NCI-H2227 (cell line): ENCODE results near the gene COMT.

Experiments
- DNase-seq: peaks from one replicate; lab custom pipeline; 2025; ENCODE audit not compliant: unreplicated experiment; lab: John Stamatoyannopoulos, UW

COMT gene

GRCh38 chr22:19992481-19992911 lies 50.9 kb downstream of the COMT start:
- DNase-seq: no peak

DNA sequence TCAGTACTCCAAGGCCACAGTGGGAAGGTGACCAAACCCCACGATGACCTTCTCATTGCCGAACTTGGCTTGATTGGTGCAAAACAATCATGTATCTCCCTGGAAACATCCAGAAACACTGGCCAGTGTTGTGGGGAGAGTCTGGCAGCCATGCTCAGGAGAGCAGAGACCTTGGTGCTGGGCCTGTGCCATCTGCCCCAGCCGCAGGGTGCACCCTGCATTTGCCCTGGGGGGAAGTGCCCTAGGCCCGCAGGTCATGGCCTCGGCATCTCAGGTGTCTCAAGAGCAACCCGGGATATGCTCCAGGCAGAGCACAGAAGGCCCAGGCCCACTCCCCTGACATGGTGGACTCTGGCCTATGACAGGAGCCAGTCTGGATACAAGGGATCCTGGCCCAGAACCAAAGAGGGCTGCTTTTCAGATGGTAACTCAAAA lies 51.4 kb downstream of the COMT start:
- no peak for DNase-seq

- DNase-seq: no peak
Observed at GRCh38 chr22:19993926-19994325, 52.4 kb downstream of the COMT start.

GRCh38 chr22:19994851-19995610 lies 53.5 kb downstream of the COMT start:
- no peak for DNase-seq

- DNase-seq: no peak
Observed at GRCh38 chr22:19995611-19996339, 54.2 kb downstream of the COMT start.

DNA sequence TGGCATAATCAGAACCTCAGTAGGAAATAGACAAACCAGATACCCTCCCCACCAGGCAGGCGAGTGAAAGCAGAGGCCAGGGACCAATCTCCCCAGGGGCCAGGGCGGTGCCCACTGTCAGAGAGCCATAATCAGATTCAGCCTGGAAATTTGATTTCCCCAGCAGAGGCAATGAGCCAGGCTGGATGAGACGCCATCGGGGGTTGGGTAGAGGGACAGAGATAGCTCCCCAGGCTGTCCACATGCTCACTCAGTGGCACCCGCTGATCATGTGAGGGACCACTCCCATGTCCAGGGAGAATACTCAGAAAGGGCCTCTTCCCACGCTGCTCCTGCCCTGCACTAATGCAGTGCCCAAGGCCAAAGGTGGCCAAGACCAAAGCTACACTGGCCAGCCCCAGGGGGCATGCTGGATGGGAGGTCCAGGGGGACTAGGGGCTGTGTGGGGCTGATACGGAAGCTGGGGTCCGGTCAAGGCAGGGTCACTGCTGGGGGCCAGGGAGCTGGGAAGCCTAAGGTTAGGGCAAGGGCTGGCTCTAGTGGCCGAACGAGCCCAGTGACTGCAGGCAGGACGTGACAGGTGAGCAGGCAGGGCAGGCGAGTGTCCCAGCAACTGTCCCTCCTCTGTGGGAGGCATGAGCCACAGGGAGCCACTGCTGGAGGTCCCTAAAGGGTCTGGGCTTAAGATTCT lies 55.3 kb downstream of the COMT start:
- DNase-seq: no peak

- no peak for DNase-seq
Observed at GRCh38 chr22:19997561-19998231, 56.1 kb downstream of the COMT start.

- DNase-seq: no peak
Observed at GRCh38 chr22:19998232-19998951, 56.8 kb downstream of the COMT start.

GRCh38 chr22:19998991-19999820 lies 57.6 kb downstream of the COMT start:
- DNase-seq: no peak

DNA sequence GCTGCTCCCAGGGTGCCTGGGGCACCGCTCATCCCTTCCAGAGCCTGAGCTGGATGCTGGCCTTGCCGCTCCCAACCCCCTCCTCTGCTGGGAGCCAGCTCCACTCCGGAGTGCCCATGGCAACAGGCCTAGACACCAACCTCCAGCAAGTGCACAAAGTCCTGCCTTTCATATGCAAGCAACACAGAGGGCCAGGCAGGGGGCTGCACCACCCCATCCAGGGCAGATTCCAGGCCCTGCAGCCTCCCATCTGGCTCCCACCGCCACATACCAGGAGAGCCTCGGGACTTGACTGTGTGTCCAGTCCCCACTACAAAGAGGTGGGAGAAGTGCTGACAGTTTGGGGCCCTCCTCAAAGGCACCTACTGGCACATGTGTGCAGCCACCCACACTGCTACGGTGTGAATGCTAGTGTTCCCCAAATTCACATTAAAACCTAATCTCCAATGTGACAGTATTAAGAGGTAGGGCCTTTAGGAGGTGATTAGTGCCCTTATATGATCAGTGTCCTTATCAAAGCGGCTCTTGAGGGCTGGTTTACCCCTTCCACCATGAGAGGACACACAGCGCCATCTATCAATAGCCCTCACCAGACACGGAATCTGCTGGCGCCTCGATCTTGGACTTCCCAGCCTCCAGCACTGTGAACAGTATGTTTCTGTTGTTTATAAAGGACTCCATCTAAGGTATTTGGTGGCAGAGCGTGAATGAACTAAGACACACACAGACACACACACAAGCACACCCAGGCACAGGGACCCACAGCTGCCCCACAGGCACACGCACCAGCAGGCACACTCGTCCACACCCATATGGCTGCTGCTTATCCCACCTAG lies 58.9 kb downstream of the COMT start:
- DNase-seq: no peak

GRCh38 chr22:20001082-20001638 lies 59.6 kb downstream of the COMT start:
- no peak for DNase-seq

- DNase-seq: no peak
Observed at GRCh38 chr22:20002128-20002527, 60.6 kb downstream of the COMT start.

- no peak for DNase-seq
Observed at GRCh38 chr22:20002636-20003035, 61.1 kb downstream of the COMT start.

DNA sequence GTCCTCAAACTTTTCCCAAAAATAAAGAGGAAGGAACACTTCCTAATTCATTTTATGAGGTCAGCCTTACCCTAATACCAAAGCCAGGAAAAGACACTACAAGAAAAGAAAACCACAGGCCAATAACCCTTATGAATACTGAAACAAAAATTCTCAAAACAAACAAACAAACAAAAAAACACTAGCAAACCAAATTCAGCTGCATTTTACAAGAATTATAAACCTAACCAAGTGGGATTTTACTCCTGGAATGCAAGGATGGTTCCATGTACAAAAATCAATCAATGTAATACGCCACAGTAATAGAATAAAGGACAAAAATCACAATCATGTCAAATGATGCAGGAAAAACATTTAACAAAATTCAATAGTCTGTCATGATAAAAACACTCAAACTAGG lies 61.7 kb downstream of the COMT start:
- no peak for DNase-seq

- DNase-seq: no peak
Observed at GRCh38 chr22:20004464-20004863, 62.9 kb downstream of the COMT start.

- no peak for DNase-seq
Observed at GRCh38 chr22:20008221-20008995, 66.8 kb downstream of the COMT start.

GRCh38 chr22:20009018-20009491 lies 67.5 kb downstream of the COMT start:
- no peak for DNase-seq
